ENCODE measurements around the gene PPP2R5E. TPM values are rescaled to one million over a fixed set of nuclear protein-coding genes. Genes with fewer than 3 reads are reported as not detected.

Gene PPP2R5E
- total and polyA plus RNA-seq, 10 of the 15 experiments (the other 5 are each of a cell fraction or from before 2014, with no cell fraction given): 11.4 to 56.2 (median 22.7) TPM

GRCh38 chr14:63468294-63468693, 74.9 kb downstream of the PPP2R5E start (continued):
- TF ChIP-seq HDAC6 (IDR thresholded peaks at IDR 0.05; ENCODE audit: unreplicated experiment) (no peak), SMAD1 (IDR thresholded peaks at IDR 0.05; ENCODE audit: low read depth, partially characterized antibody) (no peak), CUX1 (IDR thresholded peaks at IDR 0.05; ENCODE audit: insufficient replicate concordance, low read depth, low read length) (no peak), CEBPB (IDR thresholded peaks at IDR 0.05; ENCODE audit: borderline replicate concordance in 1 of 2, low read depth in 2 of 2, low read length in 2 of 2) (no peak), NBN (IDR thresholded peaks at IDR 0.05) (peak; percentile 19; the same call in 1 of the 2 replicates), CBX5 (IDR thresholded peaks at IDR 0.05; ENCODE audit: low read depth) (no peak), PAX5 (IDR thresholded peaks at IDR 0.05; ENCODE audit: borderline replicate concordance, low read depth, low read length) (no peak), RB1 (IDR thresholded peaks at IDR 0.05; ENCODE audit: borderline replicate concordance) (no peak), ELK1 (IDR thresholded peaks at IDR 0.05; ENCODE audit: low read depth, low read length) (no peak), IKZF1 (conservative IDR thresholded peaks at IDR 0.05) (no peak), SMARCA5 (IDR thresholded peaks at IDR 0.05) (no peak), EGR1 (IDR thresholded peaks at IDR 0.05; ENCODE audit: borderline replicate concordance in 1 of 2, low read depth in 2 of 2, low read length in 2 of 2) (no peak), ESRRA (IDR thresholded peaks at IDR 0.05; ENCODE audit: low read length) (no peak; the same call in 1 of the 2 replicates), TAF1 (IDR thresholded peaks at IDR 0.05; ENCODE audit: borderline replicate concordance, low read depth, low read length) (no peak), ZNF622 (IDR thresholded peaks at IDR 0.05) (no peak), LARP7 (IDR thresholded peaks at IDR 0.05) (no peak), CHD1 (IDR thresholded peaks at IDR 0.05; ENCODE audit: low read depth, low read length) (no peak), IRF4 (IDR thresholded peaks at IDR 0.05; ENCODE audit: low read depth, low read length) (peak; percentile 57; the same call in 1 of the 2 replicates), NR2F1 (conservative IDR thresholded peaks at IDR 0.05) (no peak; the same call in 1 of the 2 replicates), CHD4 (IDR thresholded peaks at IDR 0.05) (no peak), SP1 (IDR thresholded peaks at IDR 0.05; ENCODE audit: low read depth, low read length) (no peak), ASH2L (IDR thresholded peaks at IDR 0.05; ENCODE audit: borderline replicate concordance, low read depth) (no peak), HSF1 (IDR thresholded peaks at IDR 0.05; ENCODE audit: low read depth, low read length) (no peak), BHLHE40 (IDR thresholded peaks at IDR 0.05; ENCODE audit: borderline replicate concordance in 1 of 2, low read depth in 2 of 2, low read length in 1 of 2) (no peak), SMC3 (IDR thresholded peaks at IDR 0.05; ENCODE audit: borderline replicate concordance, low read length) (no peak), JUNB (IDR thresholded peaks at IDR 0.05) (peak; percentile 95), SRF (IDR thresholded peaks at IDR 0.05; ENCODE audit: low read depth in 2 of 2, low read length in 2 of 2) (no peak)

All from GM12878 (cell line).